Measurements from ENCODE around the gene SLC25A36. TPM values are rescaled to one million over a fixed set of nuclear protein-coding genes. Genes with fewer than 3 reads are reported as not detected.
"Not testable (repeated sequence)": the region's sequence is repeated elsewhere in the genome, so short reads cannot be mapped to it uniquely, and the experiment has no call there.

The SLC25A36 gene
- total RNA-seq, 1 donor: 65.2 TPM

GRCh38 chr3:140929446-140929845, 12.2 kb upstream of the SLC25A36 start:
- no peak overlapping the region for H3K4me3 ChIP-seq (ENCODE audit: low read depth, low read length)
- no peak for TF ChIP-seq CTCF (IDR thresholded peaks at IDR 0.05; ENCODE audit: insufficient read depth, low read depth, low read length)
- DNase-seq (ENCODE audit: low read depth): no peak

GRCh38 chr3:140931016-140931454, 10.6 kb upstream of the SLC25A36 start:
- DNase-seq (ENCODE audit: low read depth): no peak
- no peak overlapping the region for H3K4me3 ChIP-seq (ENCODE audit: low read depth, low read length)
- TF ChIP-seq CTCF (IDR thresholded peaks at IDR 0.05; ENCODE audit: insufficient read depth, low read depth, low read length): no peak

GRCh38 chr3:140931801-140932200, 9.8 kb upstream of the SLC25A36 start:
- DNase-seq (ENCODE audit: low read depth): no peak
- H3K4me3 ChIP-seq (ENCODE audit: low read depth, low read length): no peak overlapping the region
- TF ChIP-seq CTCF (IDR thresholded peaks at IDR 0.05; ENCODE audit: insufficient read depth, low read depth, low read length): no peak

- DNase-seq (ENCODE audit: low read depth): no peak
- H3K4me3 ChIP-seq (ENCODE audit: low read depth, low read length): no peak overlapping the region
- no peak for TF ChIP-seq CTCF (IDR thresholded peaks at IDR 0.05; ENCODE audit: insufficient read depth, low read depth, low read length)
These were observed 8.5 kb upstream of the SLC25A36 start for GRCh38 chr3:140933109-140933508.

GRCh38 chr3:140933552-140933951, 8.1 kb upstream of the SLC25A36 start:
- no peak for DNase-seq (ENCODE audit: low read depth)
- TF ChIP-seq CTCF (IDR thresholded peaks at IDR 0.05; ENCODE audit: insufficient read depth, low read depth, low read length): no peak
- no peak overlapping the region for H3K4me3 ChIP-seq (ENCODE audit: low read depth, low read length)

- not testable (repeated sequence) for DNase-seq (ENCODE audit: low read depth); H3K4me3 ChIP-seq (ENCODE audit: low read depth, low read length)
These were observed 2.3 kb upstream of the SLC25A36 start for GRCh38 chr3:140939305-140939704.

- no peak for DNase-seq (ENCODE audit: low read depth)
- H3K4me3 ChIP-seq (ENCODE audit: low read depth, low read length): peak overlapping the region; percentile 88
- TF ChIP-seq CTCF (IDR thresholded peaks at IDR 0.05; ENCODE audit: insufficient read depth, low read depth, low read length): no peak
These were observed 574 bp upstream of the SLC25A36 start for GRCh38 chr3:140941090-140941433.
